ENCODE data around the gene CCHCR1. TPM values are rescaled to one million over a fixed set of nuclear protein-coding genes. Genes with fewer than 3 reads are reported as not detected.

Gene CCHCR1
- total RNA-seq, 1 experiment from 2014 or later = 23.1 TPM

DNA sequence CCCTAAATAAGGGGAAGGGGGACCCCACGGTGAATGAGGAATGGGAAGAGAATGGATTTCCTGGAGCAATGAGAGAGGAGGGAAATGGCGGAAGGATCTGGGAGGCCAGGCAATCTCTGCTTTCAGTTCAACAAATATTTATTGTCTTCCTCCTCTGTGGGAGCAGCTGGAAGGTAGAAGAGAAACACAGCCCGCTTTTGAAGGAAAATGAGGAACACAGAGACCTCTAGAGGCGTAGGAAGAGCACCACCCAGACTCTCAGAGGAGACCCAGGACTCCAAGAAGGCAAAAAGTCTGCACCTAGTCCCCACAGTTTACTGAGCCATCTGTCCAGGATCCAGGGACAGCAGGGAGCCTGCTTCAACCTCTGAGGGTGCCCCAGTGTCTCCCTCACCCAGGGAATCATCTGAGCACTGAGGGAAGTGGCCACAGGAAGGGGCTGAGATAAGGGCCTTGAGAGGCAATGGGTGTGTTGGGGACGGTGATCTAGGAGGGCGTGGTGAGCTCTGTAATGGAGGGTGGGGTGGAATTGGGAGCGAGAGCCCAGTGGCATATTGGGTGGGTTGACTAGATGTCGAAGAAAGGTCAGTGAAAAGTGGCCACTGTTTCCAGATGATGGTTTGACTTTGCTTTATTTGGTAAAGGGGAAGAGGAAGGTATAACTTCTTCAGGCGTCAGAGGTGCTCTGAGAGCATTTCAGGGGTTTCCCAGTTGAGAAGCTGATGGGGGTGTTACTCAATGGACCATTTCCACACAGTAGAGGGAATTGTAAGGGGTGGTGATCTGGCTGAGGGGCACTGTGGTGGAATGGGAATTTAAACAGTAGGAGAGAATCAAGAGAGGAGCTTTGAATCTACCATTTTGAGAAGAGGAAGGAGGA lies 42.4 kb downstream of the CCHCR1 start:
- Histone ChIP-seq H4K20me1 (ENCODE audit: insufficient read depth, low read depth, low read length) (no peaks in the 10 kb centered on the region), H3K4me2 (ENCODE audit: low read depth, low read length, poor library complexity, severe bottlenecking) (no peak overlapping the region), H3K36me3 (ENCODE audit: insufficient read depth, low read length) (no peaks in the 10 kb centered on the region), H3K9me3 (ENCODE audit: low read length) (no peaks in the 10 kb centered on the region), H3K4me3 (ENCODE audit: low read length) (no peak overlapping the region), H2AFZ (ENCODE audit: low read length) (no peak overlapping the region), H3K9me2 (replicated peaks; ENCODE audit: insufficient read depth, low read length) (no peaks in the 10 kb centered on the region), H3K27ac (ENCODE audit: low read length) (no peak overlapping the region), H3K27me3 (ENCODE audit: low read length) (no peaks in the 10 kb centered on the region), H3K79me2 (ENCODE audit: low read length) (no peaks in the 10 kb centered on the region), H3K4me1 (ENCODE audit: low read length) (no peaks in the 10 kb centered on the region), H3K9ac (ENCODE audit: low read length) (no peak overlapping the region)
- DNase-seq = no peak

DNA sequence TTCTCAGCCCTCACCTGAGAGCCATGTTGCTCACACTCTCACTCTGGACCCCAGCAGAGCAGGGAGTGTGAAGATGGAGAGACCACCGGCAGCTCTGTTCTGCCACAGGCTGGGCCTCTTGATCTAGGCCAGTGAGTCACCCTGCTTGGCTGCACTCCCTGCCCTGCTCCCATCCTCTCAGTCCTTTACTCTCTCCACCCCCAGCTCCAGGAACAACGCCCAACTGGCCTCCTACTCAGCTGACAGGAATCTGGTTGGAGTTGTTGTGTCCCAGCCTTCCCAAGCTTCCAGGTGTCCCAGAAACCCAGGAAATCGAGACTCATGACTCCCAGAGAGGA lies 43.1 kb downstream of the CCHCR1 start, which contains the start of gene PSORS1C1:
PSORS1C1 (plus strand) TSS at position 260 of the 338 bp plus-strand sequence. CDS start 14,833 bp downstream, outside the sequence.
- H3K27me3 ChIP-seq (ENCODE audit: low read length) = no peaks in the 10 kb centered on the region
- no peaks in the 10 kb centered on the region for H3K9me2 ChIP-seq (replicated peaks; ENCODE audit: insufficient read depth, low read length)
- H2AFZ ChIP-seq (ENCODE audit: low read length) = no peak within 1 kb of the TSS
- DNase-seq = no peak
- H3K4me3 ChIP-seq (ENCODE audit: low read length) = no peak within 1 kb of the TSS
- no peaks in the 10 kb centered on the region for H3K9me3 ChIP-seq (ENCODE audit: low read length)
- H3K27ac ChIP-seq (ENCODE audit: low read length) = no peak within 1 kb of the TSS
- no peaks in the 10 kb centered on the region for H4K20me1 ChIP-seq (ENCODE audit: insufficient read depth, low read depth, low read length)
- no peaks in the 10 kb centered on the region for H3K4me1 ChIP-seq (ENCODE audit: low read length)
- no peak within 1 kb of the TSS for H3K9ac ChIP-seq (ENCODE audit: low read length)
- H3K79me2 ChIP-seq (ENCODE audit: low read length) = no peaks in the 10 kb centered on the region
- no peaks in the 10 kb centered on the region for H3K36me3 ChIP-seq (ENCODE audit: insufficient read depth, low read length)
- no peak within 1 kb of the TSS for H3K4me2 ChIP-seq (ENCODE audit: low read depth, low read length, poor library complexity, severe bottlenecking)

DNA sequence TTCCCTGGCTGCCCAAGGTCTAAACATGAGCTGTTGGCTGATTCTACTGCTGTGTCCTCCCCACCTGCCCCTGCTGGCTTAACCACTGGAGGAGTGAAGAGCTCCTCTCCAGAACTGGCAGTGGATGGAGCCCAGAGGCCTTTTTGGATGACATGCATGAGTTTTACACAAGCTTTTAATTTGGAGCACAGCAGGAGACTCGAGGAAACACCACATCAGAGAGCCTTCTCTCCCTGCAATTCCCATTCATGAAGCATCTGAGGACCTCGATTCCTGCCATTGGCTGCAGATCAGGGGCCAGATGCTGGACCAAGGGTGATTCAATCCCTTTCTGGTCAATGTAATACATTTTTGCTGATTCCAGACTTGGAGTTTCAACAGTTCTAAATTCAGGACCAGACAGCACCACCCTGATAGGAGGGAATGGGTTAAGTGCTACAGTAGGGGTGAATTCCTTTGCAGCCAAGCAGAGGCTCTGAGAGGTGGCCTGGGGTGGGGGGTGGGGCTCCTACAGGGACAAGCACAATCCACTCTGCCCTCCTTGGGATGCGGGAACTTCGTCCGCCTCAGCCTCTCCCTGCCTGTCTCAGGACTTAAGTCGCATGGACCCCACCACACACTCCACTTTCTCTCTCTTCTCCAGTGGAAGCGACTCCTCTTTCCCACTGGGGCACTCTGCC lies 43.6 kb downstream of the CCHCR1 start:
- no peak overlapping the region for H3K9ac ChIP-seq (ENCODE audit: low read length)
- DNase-seq = no peak
- no peaks in the 10 kb centered on the region for H3K27me3 ChIP-seq (ENCODE audit: low read length)
- no peak overlapping the region for H2AFZ ChIP-seq (ENCODE audit: low read length)
- H3K9me2 ChIP-seq (replicated peaks; ENCODE audit: insufficient read depth, low read length) = no peaks in the 10 kb centered on the region
- no peaks in the 10 kb centered on the region for H3K4me1 ChIP-seq (ENCODE audit: low read length)
- no peak overlapping the region for H3K27ac ChIP-seq (ENCODE audit: low read length)
- H4K20me1 ChIP-seq (ENCODE audit: insufficient read depth, low read depth, low read length) = no peaks in the 10 kb centered on the region
- no peak overlapping the region for H3K4me2 ChIP-seq (ENCODE audit: low read depth, low read length, poor library complexity, severe bottlenecking)
- H3K4me3 ChIP-seq (ENCODE audit: low read length) = no peak overlapping the region
- no peaks in the 10 kb centered on the region for H3K36me3 ChIP-seq (ENCODE audit: insufficient read depth, low read length)
- no peaks in the 10 kb centered on the region for H3K79me2 ChIP-seq (ENCODE audit: low read length)
- H3K9me3 ChIP-seq (ENCODE audit: low read length) = no peaks in the 10 kb centered on the region

DNA sequence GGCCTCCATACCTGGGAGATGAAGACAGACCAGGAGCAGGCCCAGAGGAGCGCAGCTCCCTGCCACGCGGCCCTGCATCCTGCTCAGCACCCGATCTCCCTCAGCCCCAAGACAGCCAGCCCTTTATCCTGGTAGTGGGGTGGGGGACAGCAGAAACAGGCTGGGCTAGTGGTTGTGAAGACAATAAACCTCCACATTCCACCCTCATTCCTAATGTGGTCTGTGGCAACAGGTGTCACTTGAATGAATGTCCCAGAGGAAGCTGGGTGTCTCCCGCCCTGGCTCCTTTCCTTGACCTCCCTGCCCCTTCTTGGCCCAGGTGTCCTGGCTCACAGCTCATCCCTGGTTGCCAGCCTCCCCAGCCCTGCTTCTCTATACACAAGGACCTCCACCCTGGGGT lies 45.1 kb downstream of the CCHCR1 start, which contains the start of gene C6orf15:
C6orf15 (minus strand) TSS at position 98 of the 400 bp plus-strand sequence; CDS start at position 78, 20 bp downstream.
- Histone ChIP-seq H3K79me2 (ENCODE audit: low read length) (no peaks in the 10 kb centered on the region), H3K4me1 (ENCODE audit: low read length) (no peaks in the 10 kb centered on the region), H4K20me1 (ENCODE audit: insufficient read depth, low read depth, low read length) (no peaks in the 10 kb centered on the region), H2AFZ (ENCODE audit: low read length) (no peak within 1 kb of the TSS), H3K27ac (ENCODE audit: low read length) (no peak within 1 kb of the TSS), H3K9ac (ENCODE audit: low read length) (no peak within 1 kb of the TSS), H3K4me3 (ENCODE audit: low read length) (no peak within 1 kb of the TSS), H3K36me3 (ENCODE audit: insufficient read depth, low read length) (no peaks in the 10 kb centered on the region), H3K4me2 (ENCODE audit: low read depth, low read length, poor library complexity, severe bottlenecking) (no peak within 1 kb of the TSS), H3K9me3 (ENCODE audit: low read length) (no peaks in the 10 kb centered on the region), H3K9me2 (replicated peaks; ENCODE audit: insufficient read depth, low read length) (no peaks in the 10 kb centered on the region), H3K27me3 (ENCODE audit: low read length) (no peaks in the 10 kb centered on the region)
- DNase-seq = no peak

DNA sequence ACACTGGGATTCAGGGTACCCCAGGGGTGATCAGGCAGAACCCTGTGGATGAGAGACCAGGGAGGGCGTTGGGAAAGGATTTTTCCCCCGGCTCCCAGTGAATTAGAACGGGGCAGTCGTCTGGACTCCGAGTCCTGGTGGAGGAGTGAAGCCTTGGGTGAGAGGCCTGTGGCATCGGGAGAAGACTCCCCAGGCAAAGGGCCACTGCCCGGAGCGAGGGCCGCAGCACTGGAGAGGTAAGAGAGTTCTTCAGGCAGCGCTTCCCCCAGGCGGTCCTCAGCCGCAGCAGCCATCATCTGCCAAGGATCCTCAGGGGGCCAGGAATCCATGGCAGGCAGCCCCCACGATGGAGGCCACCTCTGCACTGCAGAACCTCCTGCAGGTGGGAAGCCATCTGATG lies 45.9 kb downstream of the CCHCR1 start:
- Histone ChIP-seq H3K4me3 (ENCODE audit: low read length) (no peak overlapping the region), H3K27ac (ENCODE audit: low read length) (no peak overlapping the region), H3K9me3 (ENCODE audit: low read length) (no peaks in the 10 kb centered on the region), H2AFZ (ENCODE audit: low read length) (no peak overlapping the region), H3K9ac (ENCODE audit: low read length) (no peak overlapping the region), H3K4me2 (ENCODE audit: low read depth, low read length, poor library complexity, severe bottlenecking) (no peak overlapping the region), H3K4me1 (ENCODE audit: low read length) (no peaks in the 10 kb centered on the region), H3K27me3 (ENCODE audit: low read length) (no peaks in the 10 kb centered on the region), H3K9me2 (replicated peaks; ENCODE audit: insufficient read depth, low read length) (no peaks in the 10 kb centered on the region), H3K36me3 (ENCODE audit: insufficient read depth, low read length) (no peaks in the 10 kb centered on the region), H4K20me1 (ENCODE audit: insufficient read depth, low read depth, low read length) (no peaks in the 10 kb centered on the region), H3K79me2 (ENCODE audit: low read length) (no peaks in the 10 kb centered on the region)
- no peak for DNase-seq

DNA sequence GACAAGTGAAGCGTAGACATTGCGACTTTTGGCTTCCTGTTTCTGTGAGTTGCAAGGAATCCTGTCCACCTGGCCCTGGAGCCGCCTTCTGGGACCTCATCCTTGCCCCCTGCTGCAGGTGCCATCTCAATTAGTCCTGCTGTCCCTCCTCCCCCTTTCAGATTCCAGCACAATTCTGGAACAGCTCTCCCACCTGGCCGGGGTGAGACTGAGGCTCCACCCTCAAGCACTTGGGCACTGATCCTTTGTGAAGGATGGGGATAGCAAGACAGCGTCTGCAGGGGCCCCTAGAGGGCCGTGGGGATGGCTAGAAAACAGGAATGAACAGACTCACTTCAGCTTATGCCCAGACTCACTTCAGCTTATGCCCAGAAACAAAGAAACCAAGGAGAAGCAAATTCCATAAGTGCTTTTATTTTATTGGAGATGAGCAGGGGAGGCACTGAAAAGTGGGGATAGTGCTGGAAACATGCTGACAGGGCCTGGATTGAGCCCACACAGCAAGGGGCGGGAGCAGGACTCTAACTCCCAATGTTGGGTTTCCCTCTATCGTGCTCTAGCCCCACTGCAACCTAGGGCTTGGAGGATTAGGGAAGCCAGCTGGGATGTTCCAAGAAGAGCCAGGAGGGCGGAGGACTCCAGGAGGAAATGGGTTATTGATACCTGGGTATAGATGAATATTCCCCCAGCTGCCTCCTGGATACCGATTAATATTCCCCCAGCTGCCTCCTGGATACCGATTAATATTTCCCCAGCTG lies 46.6 kb downstream of the CCHCR1 start:
- Histone ChIP-seq H3K79me2 (ENCODE audit: low read length) (no peaks in the 10 kb centered on the region), H3K9ac (ENCODE audit: low read length) (no peak overlapping the region), H3K4me1 (ENCODE audit: low read length) (no peaks in the 10 kb centered on the region), H3K9me2 (replicated peaks; ENCODE audit: insufficient read depth, low read length) (no peaks in the 10 kb centered on the region), H3K4me3 (ENCODE audit: low read length) (no peak overlapping the region), H3K36me3 (ENCODE audit: insufficient read depth, low read length) (no peaks in the 10 kb centered on the region), H3K9me3 (ENCODE audit: low read length) (no peaks in the 10 kb centered on the region), H2AFZ (ENCODE audit: low read length) (no peak overlapping the region), H4K20me1 (ENCODE audit: insufficient read depth, low read depth, low read length) (no peaks in the 10 kb centered on the region), H3K27me3 (ENCODE audit: low read length) (no peaks in the 10 kb centered on the region), H3K27ac (ENCODE audit: low read length) (no peak overlapping the region), H3K4me2 (ENCODE audit: low read depth, low read length, poor library complexity, severe bottlenecking) (no peak overlapping the region)
- no peak for DNase-seq

DNA sequence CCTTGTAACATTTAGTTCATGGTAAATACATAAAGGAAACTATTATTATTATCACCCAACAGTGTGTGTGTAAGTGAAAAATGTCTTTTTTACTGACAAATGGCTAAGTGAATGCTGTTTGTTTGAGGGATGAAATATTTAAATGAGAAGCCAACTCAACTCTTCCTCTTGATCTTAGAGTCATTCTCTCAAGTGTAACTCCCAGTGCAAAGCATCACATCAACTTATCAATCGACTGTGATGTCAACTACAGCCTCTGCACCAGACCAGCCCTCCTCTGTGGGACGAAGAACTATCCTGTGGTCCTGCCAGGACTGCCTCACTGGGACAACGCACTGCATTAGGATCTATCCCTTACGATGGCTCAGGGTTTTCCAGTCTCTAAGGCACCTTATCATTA lies 50.5 kb downstream of the CCHCR1 start:
- Histone ChIP-seq H3K4me2 (ENCODE audit: low read depth, low read length, poor library complexity, severe bottlenecking) (no peak overlapping the region), H3K79me2 (ENCODE audit: low read length) (no peaks in the 10 kb centered on the region), H2AFZ (ENCODE audit: low read length) (no peak overlapping the region), H3K4me3 (ENCODE audit: low read length) (no peak overlapping the region), H4K20me1 (ENCODE audit: insufficient read depth, low read depth, low read length) (no peaks in the 10 kb centered on the region), H3K36me3 (ENCODE audit: insufficient read depth, low read length) (no peaks in the 10 kb centered on the region), H3K27me3 (ENCODE audit: low read length) (no peaks in the 10 kb centered on the region), H3K9me2 (replicated peaks; ENCODE audit: insufficient read depth, low read length) (no peaks in the 10 kb centered on the region), H3K27ac (ENCODE audit: low read length) (no peak overlapping the region), H3K4me1 (ENCODE audit: low read length) (no peaks in the 10 kb centered on the region), H3K9me3 (ENCODE audit: low read length) (no peaks in the 10 kb centered on the region), H3K9ac (ENCODE audit: low read length) (no peak overlapping the region)
- DNase-seq = no peak

DNA sequence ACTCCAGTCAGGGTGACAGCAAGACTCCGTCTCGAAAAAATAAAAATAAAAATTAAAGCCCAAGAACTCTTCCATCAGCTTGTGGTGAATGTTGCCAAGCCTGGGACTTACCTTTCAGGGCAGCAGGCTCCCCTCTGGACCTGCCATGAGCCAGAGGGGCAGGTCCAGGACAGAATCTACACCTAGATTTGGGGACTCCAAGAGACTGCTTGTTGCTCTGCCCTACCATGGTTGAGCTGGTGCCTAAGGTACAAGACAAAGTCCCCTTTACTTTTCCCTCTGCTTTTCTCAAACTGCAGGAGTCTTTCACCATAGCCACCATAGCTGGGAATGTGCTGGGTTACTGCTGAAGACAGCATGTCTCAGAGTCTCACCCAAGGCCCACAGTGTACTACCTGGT lies 54.5 kb downstream of the CCHCR1 start:
- Histone ChIP-seq H3K36me3 (ENCODE audit: insufficient read depth, low read length) (no peaks in the 10 kb centered on the region), H3K9ac (ENCODE audit: low read length) (no peak overlapping the region), H3K4me1 (ENCODE audit: low read length) (no peaks in the 10 kb centered on the region), H4K20me1 (ENCODE audit: insufficient read depth, low read depth, low read length) (no peaks in the 10 kb centered on the region), H3K27me3 (ENCODE audit: low read length) (no peaks in the 10 kb centered on the region), H3K9me2 (replicated peaks; ENCODE audit: insufficient read depth, low read length) (no peaks in the 10 kb centered on the region), H3K9me3 (ENCODE audit: low read length) (no peaks in the 10 kb centered on the region), H3K4me2 (ENCODE audit: low read depth, low read length, poor library complexity, severe bottlenecking) (no peak overlapping the region), H3K27ac (ENCODE audit: low read length) (no peak overlapping the region), H3K79me2 (ENCODE audit: low read length) (no peaks in the 10 kb centered on the region), H2AFZ (ENCODE audit: low read length) (no peak overlapping the region), H3K4me3 (ENCODE audit: low read length) (no peak overlapping the region)
- no peak for DNase-seq

Measured in Karpas-422 (cell line).